Prostate gland (tissue), 2 donors: Measurements from ENCODE around the gene RBM6.

Experiments used
- POLR2AphosphoS5 ChIP-seq: sonication (generic); formaldehyde crosslinking; IDR thresholded peaks from one replicate; pipeline ENCODE4 v1.6.1; 2017; ENCODE audit warnings: antibody characterized with exemption
- TF ChIP-seq, protein P1 (sequence below), 4 experiments: fragments of 200-600 bp in 2 of 4; fragments of 450-650 bp in 2 of 4; sonication (generic) in 2 of 4; IDR thresholded peaks; 1 replicate in 3 of 4; 2 replicates in 1 of 4; pipeline ENCODE4 v1.5.1; 2016 to 2019; ENCODE audit warnings: antibody characterized with exemption in 4 of 4, mild to moderate bottlenecking in 2 of 4, moderate library complexity in 2 of 4

DNA sequence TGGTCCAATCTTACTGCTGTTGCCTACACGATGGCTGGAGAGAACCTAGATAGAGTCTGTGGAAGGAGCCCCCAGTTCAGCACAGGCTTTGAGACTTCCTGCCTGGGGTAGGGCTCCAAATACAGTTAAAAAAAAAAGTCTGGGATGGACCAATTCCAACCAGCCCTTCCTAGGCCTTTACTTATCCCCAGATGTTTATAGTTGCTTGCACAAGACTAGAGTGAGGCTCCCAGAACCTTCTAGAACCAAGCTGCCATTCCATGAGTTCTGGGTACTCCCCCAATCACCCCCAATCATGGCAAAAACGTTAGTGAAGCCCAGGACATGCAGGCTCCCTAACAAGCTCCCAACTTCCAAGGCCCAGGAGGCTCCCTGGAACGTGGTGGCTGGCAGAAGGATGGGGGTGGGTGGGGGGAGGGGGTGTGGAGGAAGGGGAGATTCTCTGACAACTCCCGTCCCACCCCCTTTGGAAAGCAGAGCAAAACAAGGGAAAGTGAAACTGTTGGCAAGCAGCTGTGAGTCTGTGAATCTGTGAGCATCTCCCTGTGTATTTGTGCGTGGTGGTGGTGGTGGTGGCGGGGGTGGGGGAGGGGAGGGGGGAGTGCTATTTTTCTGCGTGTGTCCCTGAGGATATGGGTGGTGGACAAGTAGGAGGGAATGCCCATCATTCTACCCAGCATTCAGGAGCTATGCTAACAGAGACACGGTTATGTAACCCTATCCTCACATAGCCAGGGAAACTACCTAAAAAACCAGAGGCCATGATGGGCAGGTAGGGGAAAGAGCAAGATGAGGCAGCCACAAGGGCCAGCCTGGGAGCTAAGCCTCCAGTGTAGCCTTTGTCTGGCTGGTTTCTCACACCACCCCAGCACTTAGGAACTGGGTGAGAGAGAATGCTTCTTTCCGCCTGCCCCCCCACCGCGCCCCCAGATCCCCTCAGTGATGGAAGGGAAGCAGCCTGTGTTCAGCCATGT is 38.3 kb upstream of the RBM6 start:
- TF ChIP-seq, protein P1, sequence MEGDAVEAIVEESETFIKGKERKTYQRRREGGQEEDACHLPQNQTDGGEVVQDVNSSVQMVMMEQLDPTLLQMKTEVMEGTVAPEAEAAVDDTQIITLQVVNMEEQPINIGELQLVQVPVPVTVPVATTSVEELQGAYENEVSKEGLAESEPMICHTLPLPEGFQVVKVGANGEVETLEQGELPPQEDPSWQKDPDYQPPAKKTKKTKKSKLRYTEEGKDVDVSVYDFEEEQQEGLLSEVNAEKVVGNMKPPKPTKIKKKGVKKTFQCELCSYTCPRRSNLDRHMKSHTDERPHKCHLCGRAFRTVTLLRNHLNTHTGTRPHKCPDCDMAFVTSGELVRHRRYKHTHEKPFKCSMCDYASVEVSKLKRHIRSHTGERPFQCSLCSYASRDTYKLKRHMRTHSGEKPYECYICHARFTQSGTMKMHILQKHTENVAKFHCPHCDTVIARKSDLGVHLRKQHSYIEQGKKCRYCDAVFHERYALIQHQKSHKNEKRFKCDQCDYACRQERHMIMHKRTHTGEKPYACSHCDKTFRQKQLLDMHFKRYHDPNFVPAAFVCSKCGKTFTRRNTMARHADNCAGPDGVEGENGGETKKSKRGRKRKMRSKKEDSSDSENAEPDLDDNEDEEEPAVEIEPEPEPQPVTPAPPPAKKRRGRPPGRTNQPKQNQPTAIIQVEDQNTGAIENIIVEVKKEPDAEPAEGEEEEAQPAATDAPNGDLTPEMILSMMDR (IDR thresholded peaks at IDR 0.05): no peak
- no peak for TF ChIP-seq POLR2AphosphoS5
